Measurements from ENCODE around the gene DPF3.

DPF3 gene

DNA sequence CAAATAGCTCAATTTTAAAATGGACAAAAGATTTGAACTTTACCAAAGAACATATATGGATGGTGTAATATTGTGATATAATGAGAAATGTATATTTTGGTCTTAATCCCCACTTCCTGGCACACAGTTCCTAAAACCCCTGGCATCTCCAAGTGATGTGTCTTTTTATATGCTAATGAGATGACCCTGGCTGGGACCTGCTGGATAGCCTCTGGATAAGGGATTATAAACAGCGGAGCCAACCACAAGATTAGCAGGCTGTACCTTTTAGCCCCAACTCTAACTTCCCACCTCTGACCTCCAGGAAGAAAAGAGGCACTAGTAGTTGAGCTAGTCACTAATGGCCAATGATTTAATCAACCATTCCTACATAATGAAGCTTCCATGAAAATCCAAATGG, 130.0 kb downstream of the DPF3 start:
- Histone ChIP-seq H3K27me3 (ENCODE audit: control insufficient read depth, low read length) (no peaks in the 10 kb centered on the region), H3K4me3 (ENCODE audit: low read length) (no peak overlapping the region), H3K4me2 (ENCODE audit: low read length) (no peak overlapping the region), H3K4me1 (ENCODE audit: control insufficient read depth, low read length) (no peaks in the 10 kb centered on the region), H4K20me1 (ENCODE audit: control insufficient read depth, insufficient read depth, low read depth, low read length) (no peaks in the 10 kb centered on the region), H3K9me2 (replicated peaks; ENCODE audit: control insufficient read depth, low read length) (no peaks in the 10 kb centered on the region), H3K27ac (ENCODE audit: low read depth, low read length) (no peak overlapping the region), H3K9me3 (ENCODE audit: control insufficient read depth, insufficient read depth, low read length) (peaks cover 18% of the 10 kb centered on the region), H3K79me2 (ENCODE audit: control insufficient read depth, low read length) (no peaks in the 10 kb centered on the region), H3K36me3 (ENCODE audit: control insufficient read depth, low read length) (no peaks in the 10 kb centered on the region), H3F3A (ENCODE audit: control insufficient read depth, insufficient read depth) (no peaks in the 10 kb centered on the region)
- TF ChIP-seq, protein P1, sequence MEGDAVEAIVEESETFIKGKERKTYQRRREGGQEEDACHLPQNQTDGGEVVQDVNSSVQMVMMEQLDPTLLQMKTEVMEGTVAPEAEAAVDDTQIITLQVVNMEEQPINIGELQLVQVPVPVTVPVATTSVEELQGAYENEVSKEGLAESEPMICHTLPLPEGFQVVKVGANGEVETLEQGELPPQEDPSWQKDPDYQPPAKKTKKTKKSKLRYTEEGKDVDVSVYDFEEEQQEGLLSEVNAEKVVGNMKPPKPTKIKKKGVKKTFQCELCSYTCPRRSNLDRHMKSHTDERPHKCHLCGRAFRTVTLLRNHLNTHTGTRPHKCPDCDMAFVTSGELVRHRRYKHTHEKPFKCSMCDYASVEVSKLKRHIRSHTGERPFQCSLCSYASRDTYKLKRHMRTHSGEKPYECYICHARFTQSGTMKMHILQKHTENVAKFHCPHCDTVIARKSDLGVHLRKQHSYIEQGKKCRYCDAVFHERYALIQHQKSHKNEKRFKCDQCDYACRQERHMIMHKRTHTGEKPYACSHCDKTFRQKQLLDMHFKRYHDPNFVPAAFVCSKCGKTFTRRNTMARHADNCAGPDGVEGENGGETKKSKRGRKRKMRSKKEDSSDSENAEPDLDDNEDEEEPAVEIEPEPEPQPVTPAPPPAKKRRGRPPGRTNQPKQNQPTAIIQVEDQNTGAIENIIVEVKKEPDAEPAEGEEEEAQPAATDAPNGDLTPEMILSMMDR (IDR thresholded peaks at IDR 0.05; ENCODE audit: low read depth, low read length, poor library complexity, severe bottlenecking), result no peak
- TF ChIP-seq EZH2phosphoT487 (IDR thresholded peaks at IDR 0.05; ENCODE audit: borderline replicate concordance, low read length), result no peak

DNA sequence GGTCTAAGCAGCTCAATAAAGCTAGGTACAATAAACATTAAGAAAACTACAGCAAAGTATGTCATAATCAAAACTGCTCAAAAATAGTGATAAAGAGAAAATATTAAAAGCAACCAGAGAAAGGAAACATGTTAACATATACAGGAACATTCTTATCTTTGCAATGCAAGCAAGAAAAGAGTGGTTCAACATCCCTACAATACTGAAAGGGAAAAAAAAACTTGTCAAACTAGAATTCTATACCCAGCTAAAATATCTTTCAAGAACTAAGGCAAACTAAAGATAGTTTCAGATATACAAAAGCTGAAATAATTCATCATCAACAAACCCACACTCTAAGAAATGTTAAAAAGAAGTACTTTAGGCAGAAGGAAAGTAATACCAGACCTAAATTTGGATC, 134.2 kb downstream of the DPF3 start:
- no peaks in the 10 kb centered on the region for H3K4me1 ChIP-seq (ENCODE audit: control insufficient read depth, low read length)
- no peak overlapping the region for H3K4me3 ChIP-seq (ENCODE audit: low read length)
- H4K20me1 ChIP-seq (ENCODE audit: control insufficient read depth, insufficient read depth, low read depth, low read length), result no peaks in the 10 kb centered on the region
- H3K9me3 ChIP-seq (ENCODE audit: control insufficient read depth, insufficient read depth, low read length), result peaks cover 17% of the 10 kb centered on the region
- no peak overlapping the region for H3K27ac ChIP-seq (ENCODE audit: low read depth, low read length)
- H3K27me3 ChIP-seq (ENCODE audit: control insufficient read depth, low read length), result no peaks in the 10 kb centered on the region
- TF ChIP-seq, protein P1 (IDR thresholded peaks at IDR 0.05; ENCODE audit: low read depth, low read length, poor library complexity, severe bottlenecking), result no peak
- no peak overlapping the region for H3K4me2 ChIP-seq (ENCODE audit: low read length)
- no peaks in the 10 kb centered on the region for H3K9me2 ChIP-seq (replicated peaks; ENCODE audit: control insufficient read depth, low read length)
- no peaks in the 10 kb centered on the region for H3K36me3 ChIP-seq (ENCODE audit: control insufficient read depth, low read length)
- no peaks in the 10 kb centered on the region for H3F3A ChIP-seq (ENCODE audit: control insufficient read depth, insufficient read depth)
- H3K79me2 ChIP-seq (ENCODE audit: control insufficient read depth, low read length), result no peaks in the 10 kb centered on the region

DNA sequence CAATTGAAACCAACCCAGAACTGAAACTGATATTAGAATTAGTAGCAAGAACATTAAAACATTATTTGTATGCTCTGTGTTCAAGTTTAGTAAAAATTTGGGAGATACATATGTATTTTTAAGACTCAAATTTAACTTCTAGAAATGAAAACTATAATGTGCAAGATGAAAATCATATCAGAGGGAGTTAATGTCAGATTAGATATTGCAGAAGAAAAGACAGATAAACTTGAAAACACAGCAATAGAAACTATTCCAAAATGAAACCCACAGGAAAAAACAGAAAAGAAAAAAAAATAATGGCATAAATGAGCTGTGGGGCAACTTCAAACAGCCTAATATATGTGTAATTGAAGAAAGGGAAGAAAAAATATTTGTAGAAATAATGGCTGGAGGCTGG, 134.9 kb downstream of the DPF3 start:
- Histone ChIP-seq H4K20me1 (ENCODE audit: control insufficient read depth, insufficient read depth, low read depth, low read length) (no peaks in the 10 kb centered on the region), H3K79me2 (ENCODE audit: control insufficient read depth, low read length) (no peaks in the 10 kb centered on the region), H3K27me3 (ENCODE audit: control insufficient read depth, low read length) (no peaks in the 10 kb centered on the region), H3K4me2 (ENCODE audit: low read length) (no peak overlapping the region), H3K9me3 (ENCODE audit: control insufficient read depth, insufficient read depth, low read length) (peaks cover 17% of the 10 kb centered on the region), H3K9me2 (replicated peaks; ENCODE audit: control insufficient read depth, low read length) (no peaks in the 10 kb centered on the region), H3K36me3 (ENCODE audit: control insufficient read depth, low read length) (no peaks in the 10 kb centered on the region), H3K4me1 (ENCODE audit: control insufficient read depth, low read length) (no peaks in the 10 kb centered on the region), H3K4me3 (ENCODE audit: low read length) (no peak overlapping the region), H3F3A (ENCODE audit: control insufficient read depth, insufficient read depth) (no peaks in the 10 kb centered on the region), H3K27ac (ENCODE audit: low read depth, low read length) (no peak overlapping the region)
- TF ChIP-seq, protein P1 (IDR thresholded peaks at IDR 0.05; ENCODE audit: low read depth, low read length, poor library complexity, severe bottlenecking), result no peak
- no peak for TF ChIP-seq EZH2phosphoT487 (IDR thresholded peaks at IDR 0.05; ENCODE audit: borderline replicate concordance, low read length)

DNA sequence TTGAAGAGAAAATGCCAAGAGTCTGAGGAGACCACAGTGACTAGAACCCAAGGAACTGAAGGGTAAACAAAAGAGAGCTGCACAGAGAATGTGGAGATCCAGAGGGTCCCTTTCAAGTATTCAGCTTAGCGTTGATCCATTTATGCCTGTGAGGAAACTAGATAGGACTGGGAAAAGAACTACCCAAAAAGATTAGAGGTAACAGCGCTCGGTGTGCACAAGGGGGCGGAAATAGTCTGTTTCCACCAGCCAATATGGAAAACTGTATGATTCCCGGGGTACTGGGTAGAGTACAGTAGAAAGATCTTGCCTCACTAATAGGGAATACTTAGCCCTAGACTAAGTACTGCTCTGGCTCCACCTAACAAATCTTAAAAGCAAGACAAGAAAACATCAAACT, 135.5 kb downstream of the DPF3 start:
- H3K4me1 ChIP-seq (ENCODE audit: control insufficient read depth, low read length), result no peaks in the 10 kb centered on the region
- no peaks in the 10 kb centered on the region for H3K79me2 ChIP-seq (ENCODE audit: control insufficient read depth, low read length)
- TF ChIP-seq, protein P1 (IDR thresholded peaks at IDR 0.05; ENCODE audit: low read depth, low read length, poor library complexity, severe bottlenecking), result no peak
- TF ChIP-seq EZH2phosphoT487 (IDR thresholded peaks at IDR 0.05; ENCODE audit: borderline replicate concordance, low read length), result no peak
- H3K4me2 ChIP-seq (ENCODE audit: low read length), result no peak overlapping the region
- H3F3A ChIP-seq (ENCODE audit: control insufficient read depth, insufficient read depth), result no peaks in the 10 kb centered on the region
- H3K27ac ChIP-seq (ENCODE audit: low read depth, low read length), result no peak overlapping the region
- H3K4me3 ChIP-seq (ENCODE audit: low read length), result no peak overlapping the region
- no peaks in the 10 kb centered on the region for H3K9me2 ChIP-seq (replicated peaks; ENCODE audit: control insufficient read depth, low read length)
- no peaks in the 10 kb centered on the region for H4K20me1 ChIP-seq (ENCODE audit: control insufficient read depth, insufficient read depth, low read depth, low read length)
- peaks cover 17% of the 10 kb centered on the region for H3K9me3 ChIP-seq (ENCODE audit: control insufficient read depth, insufficient read depth, low read length)
- H3K36me3 ChIP-seq (ENCODE audit: control insufficient read depth, low read length), result no peaks in the 10 kb centered on the region
- H3K27me3 ChIP-seq (ENCODE audit: control insufficient read depth, low read length), result no peaks in the 10 kb centered on the region
